ENCODE measurements around the gene DYNLT1. TPM values are rescaled to one million over a fixed set of nuclear protein-coding genes. Genes with fewer than 3 reads are reported as not detected.
"Not testable (repeated sequence)": the region's sequence is repeated elsewhere in the genome, so short reads cannot be mapped to it uniquely, and the experiment has no call there.

Gene DYNLT1
- polyA plus RNA-seq, 6 donors from 2014 or later, result 29.6 to 66.7 (median 39.1) TPM

- ATAC-seq (ENCODE audit: low read depth in 2 of 2); H3K9me3 Mint-ChIP-seq; H3K4me3 Mint-ChIP-seq; DNase-seq; H3K27ac Mint-ChIP-seq; H3K36me3 Mint-ChIP-seq: not testable (repeated sequence)
- peaks cover 4 to 16% (median 9%) of the 10 kb centered on the region in 3 donors for H3K4me1 Mint-ChIP-seq
- peaks cover 30 to 40% (median 37%) of the 10 kb centered on the region in 3 donors for H3K27me3 Mint-ChIP-seq
Observed at GRCh38 chr6:158656986-158657385, 12.4 kb upstream of the DYNLT1 start.

DNA sequence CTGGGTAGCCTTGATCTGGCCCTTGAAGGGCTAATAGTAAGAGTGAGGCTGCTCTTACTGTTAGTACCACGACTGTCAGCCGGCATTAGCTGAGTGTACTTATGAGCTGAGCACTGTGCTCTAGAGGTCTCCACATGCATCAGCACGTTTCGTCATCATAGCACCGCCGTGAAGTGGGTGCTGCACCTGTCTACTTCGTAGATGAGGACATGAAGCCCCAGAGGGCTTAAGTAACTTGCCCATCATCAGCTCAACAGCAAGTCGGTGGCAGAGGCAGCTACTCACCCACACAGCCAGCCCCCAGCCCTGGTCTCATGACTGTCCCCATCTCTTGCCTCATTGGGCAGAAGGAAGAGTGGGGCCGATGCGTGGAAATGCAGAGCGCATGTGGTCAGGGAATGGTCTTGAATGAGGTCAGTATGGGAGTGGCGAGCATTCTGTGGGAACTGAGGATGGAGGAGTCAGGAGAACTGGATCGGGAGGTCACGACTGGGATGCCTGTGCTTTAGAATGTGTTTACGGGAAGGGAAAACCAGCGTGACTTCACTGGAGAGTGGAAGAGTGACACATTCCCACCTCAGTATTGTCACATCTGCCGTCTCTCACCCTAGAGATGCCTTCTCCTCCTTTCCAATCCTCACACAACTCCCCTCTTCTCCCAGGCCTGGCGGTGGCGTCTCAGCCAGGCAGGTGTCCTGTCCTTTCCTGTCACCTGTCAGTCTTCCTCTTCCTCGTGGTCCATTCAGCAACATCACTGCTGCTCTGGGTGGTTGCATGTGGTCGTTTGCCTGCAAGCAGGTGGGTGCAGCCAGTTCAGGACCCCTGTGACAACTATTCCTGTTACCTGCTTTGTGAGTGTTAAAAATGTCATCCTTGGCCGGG, 11.3 kb upstream of the DYNLT1 start:
- no peak for DNase-seq
- peak overlapping the region in 2 of 8 donors; percentile 1 to 29 for H3K4me3 Mint-ChIP-seq
- H3K27ac Mint-ChIP-seq, result peak overlapping the region in 3 of 6 donors; percentile 23 to 69 (median 33)
- peaks cover 4 to 16% (median 9%) of the 10 kb centered on the region in 3 donors for H3K4me1 Mint-ChIP-seq
- peaks cover 30 to 37% (median 36%) of the 10 kb centered on the region in 3 donors for H3K27me3 Mint-ChIP-seq
- H3K36me3 Mint-ChIP-seq, result no peaks in the 10 kb centered on the region
- ATAC-seq (ENCODE audit: low read depth in 2 of 2), result no peak
- no peaks in the 10 kb centered on the region for H3K9me3 Mint-ChIP-seq

DNA sequence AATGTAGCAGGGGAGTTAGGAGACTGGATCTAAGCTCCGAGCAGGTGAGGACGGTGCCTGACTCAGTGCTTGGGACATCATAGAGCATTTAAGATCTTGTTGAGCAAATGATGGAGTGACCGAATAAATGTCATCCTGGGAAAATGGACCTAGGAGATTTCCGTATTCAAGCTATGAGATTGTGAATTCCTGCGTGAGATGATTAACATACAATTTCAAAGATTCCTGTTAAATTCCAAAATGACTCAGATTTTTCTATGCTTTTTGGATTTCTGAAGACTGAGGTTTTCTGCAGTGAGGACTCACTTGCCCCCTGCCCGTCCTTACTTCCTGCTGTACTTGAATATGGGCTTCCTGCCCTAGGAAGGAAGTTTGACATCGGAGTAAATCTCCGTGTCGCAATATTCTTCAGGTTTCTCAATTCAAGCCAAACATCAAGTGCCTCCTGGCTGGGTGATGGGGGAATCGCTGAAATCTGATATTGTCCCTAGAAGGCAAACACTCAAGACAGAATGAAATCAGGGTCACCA, 10.5 kb upstream of the DYNLT1 start:
- Mint-ChIP-seq H3K4me1 (peaks cover 5 to 11% (median 9%) of the 10 kb centered on the region in 3 donors), H3K27me3 (peaks cover 30 to 37% (median 31%) of the 10 kb centered on the region in 3 donors), H3K4me3 (no peak overlapping the region), H3K27ac (peak overlapping the region in 3 of 6 donors; percentile 12 to 39 (median 23)), H3K9me3 (no peaks in the 10 kb centered on the region), H3K36me3 (no peaks in the 10 kb centered on the region)
- DNase-seq, result no peak
- ATAC-seq (ENCODE audit: low read depth in 2 of 2), result no peak

- ATAC-seq (ENCODE audit: low read depth in 2 of 2) (no peak), DNase-seq (no peak)
- peak overlapping the region in 2 of 6 donors; percentile 12 to 48 for H3K27ac Mint-ChIP-seq
- H3K36me3 Mint-ChIP-seq, result no peaks in the 10 kb centered on the region
- H3K4me1 Mint-ChIP-seq, result peaks cover 10 to 16% (median 14%) of the 10 kb centered on the region in 3 donors
- H3K4me3 Mint-ChIP-seq, result no peak overlapping the region
- peaks cover 30 to 36% (median 31%) of the 10 kb centered on the region in 3 donors for H3K27me3 Mint-ChIP-seq
- H3K9me3 Mint-ChIP-seq, result no peaks in the 10 kb centered on the region
Observed at GRCh38 chr6:158654498-158654897, 10.0 kb upstream of the DYNLT1 start.

DNA sequence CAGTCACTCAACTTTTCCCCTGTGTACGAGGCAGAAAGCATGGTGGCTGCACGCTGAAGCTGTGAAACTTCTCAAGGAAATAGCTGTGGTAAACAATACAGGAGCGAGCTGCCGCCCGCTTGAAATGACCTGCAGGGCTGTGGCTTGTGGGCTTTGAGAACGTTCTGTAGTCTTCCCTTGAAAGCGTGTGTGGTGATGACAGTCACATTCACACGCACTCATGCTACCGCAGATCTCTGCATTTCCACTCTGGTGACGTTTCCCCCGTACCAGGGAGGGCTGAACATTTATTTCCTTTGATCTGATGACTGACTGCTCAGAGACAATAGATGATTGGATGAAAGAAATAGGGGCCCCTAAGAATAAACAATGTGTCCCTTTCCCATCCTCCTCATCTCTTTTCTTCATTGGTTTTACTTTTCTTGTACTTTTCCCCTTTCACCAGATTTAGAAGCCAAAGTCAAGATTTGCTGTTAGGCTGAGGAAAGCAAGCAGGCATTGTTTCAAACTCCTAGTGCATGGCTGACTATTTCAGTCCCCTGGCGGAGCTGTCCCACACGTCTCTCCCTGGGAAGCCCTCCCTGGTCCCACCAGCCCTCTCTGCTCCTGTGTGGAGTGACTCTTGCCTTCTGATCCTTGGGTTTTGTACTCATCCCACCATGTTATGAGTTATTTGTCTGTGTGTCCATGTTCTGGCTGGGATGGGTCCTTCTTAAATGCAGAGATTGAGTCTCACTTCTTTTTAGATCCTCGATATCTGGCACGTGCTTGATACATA, 9.2 kb upstream of the DYNLT1 start:
- Mint-ChIP-seq H3K9me3 (no peaks in the 10 kb centered on the region), H3K4me1 (peaks cover 16 to 24% (median 20%) of the 10 kb centered on the region in 3 donors), H3K27me3 (peaks cover 29 to 31% (median 30%) of the 10 kb centered on the region in 3 donors), H3K27ac (peak overlapping the region in 4 of 6 donors; percentile 18 to 72 (median 54)), H3K4me3 (peak overlapping the region in 2 of 8 donors; percentile 7 to 45), H3K36me3 (no peaks in the 10 kb centered on the region)
- peak; percentile 44 for DNase-seq
- ATAC-seq (ENCODE audit: low read depth in 2 of 2), result peak; percentile 62 to 64

- Mint-ChIP-seq H3K27ac (peak overlapping the region in 2 of 6 donors; percentile 27 to 60), H3K4me1 (peaks cover 16 to 25% (median 20%) of the 10 kb centered on the region in 3 donors), H3K4me3 (peak overlapping the region in 1 of 8 donors; percentile 62), H3K27me3 (peaks cover 29 to 31% (median 30%) of the 10 kb centered on the region in 3 donors)
- not testable (repeated sequence) for H3K36me3 Mint-ChIP-seq; H3K9me3 Mint-ChIP-seq; DNase-seq; ATAC-seq (ENCODE audit: low read depth in 2 of 2)
Observed at GRCh38 chr6:158651981-158652737, 7.6 kb upstream of the DYNLT1 start.

DNA sequence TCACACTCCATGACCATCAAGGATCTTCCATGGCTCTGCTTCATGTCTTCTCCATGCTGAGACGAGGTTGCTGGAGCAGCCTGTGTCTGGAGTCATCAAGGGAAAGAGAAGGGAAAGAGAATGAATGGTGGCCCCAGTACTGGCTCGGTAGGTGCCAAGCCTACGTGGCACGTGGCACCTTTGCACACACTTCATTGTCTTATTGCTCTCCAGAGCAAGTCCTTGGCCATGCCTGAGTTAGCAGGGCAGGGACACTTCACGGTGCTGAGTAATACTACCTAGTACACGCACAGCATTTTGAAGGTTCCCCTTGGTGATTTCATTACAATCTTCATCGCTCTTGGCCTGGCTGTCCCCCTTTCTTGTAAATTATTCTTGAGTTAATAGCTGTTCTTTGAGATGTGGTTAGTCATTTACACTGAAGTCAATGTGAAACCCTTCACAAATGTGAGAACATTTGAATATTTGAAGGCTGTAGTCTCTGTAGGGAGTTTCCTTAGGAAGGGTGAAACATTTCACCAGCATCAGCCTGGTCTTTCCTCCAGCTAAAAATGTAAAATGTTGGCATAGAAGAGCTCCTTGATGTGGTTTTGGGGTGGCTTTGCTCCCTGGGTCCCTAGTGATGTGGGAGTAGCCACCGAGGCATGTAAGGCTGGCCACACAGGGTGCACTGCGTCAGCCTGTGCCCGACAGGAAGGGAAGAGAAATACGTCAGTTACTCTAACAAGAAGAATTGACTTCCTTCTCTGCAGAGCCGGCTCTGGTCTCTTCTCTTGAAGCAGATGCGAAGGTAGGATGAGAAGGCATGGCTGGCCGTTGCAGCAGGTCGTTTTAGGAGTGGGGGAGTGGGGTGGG, 5.0 kb upstream of the DYNLT1 start, which contains the start of gene SYTL3:
Gene SYTL3, plus strand, starts transcription at position 766 of the 855 bp plus-strand sequence. CDS start 13,215 bp downstream, outside the sequence.
- Mint-ChIP-seq H3K27me3 (peaks cover 8 to 10% (median 10%) of the 10 kb centered on the region in 3 donors), H3K4me1 (peaks cover 22 to 34% (median 33%) of the 10 kb centered on the region in 3 donors), H3K27ac (peak within 1 kb of the TSS; percentile 86 to 97 (median 92)), H3K36me3 (no peaks in the 10 kb centered on the region), H3K4me3 (peak within 1 kb of the TSS; percentile 49 to 83 (median 68)), H3K9me3 (peaks cover 0 to 2% (median 0%) of the 10 kb centered on the region in 7 donors)
- ATAC-seq (ENCODE audit: low read depth in 2 of 2) (peak; percentile 72 to 76), DNase-seq (peak; percentile 44)

GRCh38 chr6:158648682-158649131, 4.2 kb upstream of the DYNLT1 start:
- no peak for DNase-seq
- Mint-ChIP-seq H3K4me3 (no peak overlapping the region), H3K27me3 (peaks cover under 1 to 5% (median 2%) of the 10 kb centered on the region in 3 donors), H3K4me1 (peaks cover 21 to 31% (median 31%) of the 10 kb centered on the region in 3 donors), H3K36me3 (no peaks in the 10 kb centered on the region), H3K9me3 (peaks cover 0 to 2% (median 0%) of the 10 kb centered on the region in 7 donors), H3K27ac (peak overlapping the region in 2 of 6 donors; percentile 82 to 86)
- ATAC-seq (ENCODE audit: low read depth in 2 of 2), result no peak

- ATAC-seq (ENCODE audit: low read depth in 2 of 2) (no peak), DNase-seq (no peak)
- H3K9me3 Mint-ChIP-seq, result peaks cover 0 to 2% (median 0%) of the 10 kb centered on the region in 7 donors
- H3K4me3 Mint-ChIP-seq, result peak overlapping the region in 1 of 8 donors; percentile 94
- H3K4me1 Mint-ChIP-seq, result peaks cover 29 to 38% (median 38%) of the 10 kb centered on the region in 3 donors
- H3K36me3 Mint-ChIP-seq, result no peaks in the 10 kb centered on the region
- H3K27ac Mint-ChIP-seq, result no peak overlapping the region
- no peaks in the 10 kb centered on the region for H3K27me3 Mint-ChIP-seq
Observed at GRCh38 chr6:158647501-158647900, 3.0 kb upstream of the DYNLT1 start.

- Mint-ChIP-seq H3K36me3 (no peaks in the 10 kb centered on the region), H3K27me3 (no peaks in the 10 kb centered on the region), H3K4me3 (peak overlapping the region in 7 of 8 donors; percentile 91 to 97 (median 94)), H3K4me1 (peaks cover 33 to 48% (median 46%) of the 10 kb centered on the region in 3 donors), H3K27ac (peak overlapping the region in 3 of 6 donors; percentile 14 to 94 (median 89)), H3K9me3 (peaks cover 0 to 2% (median 0%) of the 10 kb centered on the region in 7 donors)
- ATAC-seq (ENCODE audit: low read depth in 2 of 2), result no peak
- no peak for DNase-seq
Observed at GRCh38 chr6:158646023-158646910, 1.7 kb upstream of the DYNLT1 start.

Data from naive B cell (primary cell).